Measurements from ENCODE around the gene FUT9. TPM values are rescaled to one million over a fixed set of nuclear protein-coding genes. Genes with fewer than 3 reads are reported as not detected.

Gene FUT9
- polyA plus RNA-seq, 2 of the 4 experiments (the other 2 are of a cell fraction): not detected

GRCh38 chr6:96032661-96033060 is 16.9 kb downstream of the FUT9 start:
- no peak for TF ChIP-seq CBX2 (IDR thresholded peaks at IDR 0.05; ENCODE audit: borderline replicate concordance, low read depth)
- no peak for TF ChIP-seq MYC (IDR thresholded peaks at IDR 0.05; ENCODE audit: borderline replicate concordance, low read length)
- no peak for TF ChIP-seq EP300 (IDR thresholded peaks at IDR 0.05)
- no peak for TF ChIP-seq MAFK (IDR thresholded peaks at IDR 0.05; ENCODE audit: partially characterized antibody)
- no peak for TF ChIP-seq POLR2AphosphoS2 (conservative IDR thresholded peaks at IDR 0.05; ENCODE audit: low read length)
- TF ChIP-seq KDM1A (IDR thresholded peaks at IDR 0.05; ENCODE audit: low read depth): no peak
- TF ChIP-seq CEBPB (IDR thresholded peaks at IDR 0.05): no peak
- TF ChIP-seq MAZ (IDR thresholded peaks at IDR 0.05; ENCODE audit: borderline replicate concordance, low read depth, low read length): no peak
- TF ChIP-seq RCOR1 (IDR thresholded peaks at IDR 0.05; ENCODE audit: low read depth, low read length): no peak
- no peak for TF ChIP-seq FOSL2 (IDR thresholded peaks at IDR 0.05)
- no peak for TF ChIP-seq FOSL2 (CRISPR knock-in tag; IDR thresholded peaks at IDR 0.05)
- no peak for TF ChIP-seq ATOH8 (CRISPR knock-in tag; IDR thresholded peaks at IDR 0.05; ENCODE audit: low read depth)
- no peak for TF ChIP-seq JUNB (IDR thresholded peaks at IDR 0.05)
- TF ChIP-seq NR3C1 (IDR thresholded peaks at IDR 0.05): no peak
- TF ChIP-seq ZSCAN20 (CRISPR knock-in tag; IDR thresholded peaks at IDR 0.05): no peak
- no peak for TF ChIP-seq BHLHE40 (IDR thresholded peaks at IDR 0.05; ENCODE audit: low read depth, low read length)
- Histone ChIP-seq H3K27ac (no peak overlapping the region), H3K4me1 (no peaks in the 10 kb centered on the region), H3K9me3 (no peaks in the 10 kb centered on the region), H3K4me2 (no peak overlapping the region), H3K4me3 (no peak overlapping the region)
- FAIRE-seq (no peak), ATAC-seq (no peak), DNase-seq (ENCODE audit: low read depth in 1 of 2, low spot score in 1 of 2) (no peak)
- POLR2A ChIA-PET: no interaction called here
- CTCF ChIA-PET: no interaction called here
- WGBS (ENCODE audit: missing lambda C conversion rate): 37% methylated on average over 7 of the region's 7 CpGs

- ChIA-PET POLR2A (no interaction called here), CTCF (no interaction called here)
- Histone ChIP-seq H3K4me3 (no peak overlapping the region), H3K4me2 (no peak overlapping the region), H3K9me3 (no peaks in the 10 kb centered on the region), H3K4me1 (no peaks in the 10 kb centered on the region), H3K27ac (no peak overlapping the region)
- no peak for TF ChIP-seq PBX3 (IDR thresholded peaks at IDR 0.05)
- no peak for TF ChIP-seq CHD4 (IDR thresholded peaks at IDR 0.05; ENCODE audit: borderline replicate concordance)
- no peak for TF ChIP-seq RARB (CRISPR knock-in tag; IDR thresholded peaks at IDR 0.05)
- TF ChIP-seq RAD21 (conservative IDR thresholded peaks at IDR 0.05 in 1 of 2, IDR thresholded peaks at IDR 0.05 in 1 of 2): no peak
- TF ChIP-seq ZFP36 (IDR thresholded peaks at IDR 0.05; ENCODE audit: borderline replicate concordance, partially characterized antibody): no peak
- TF ChIP-seq EP300 (IDR thresholded peaks at IDR 0.05): no peak
- TF ChIP-seq HEYL (CRISPR knock-in tag; IDR thresholded peaks at IDR 0.05): no peak
- no peak for TF ChIP-seq HMGXB4 (CRISPR knock-in tag; IDR thresholded peaks at IDR 0.05; ENCODE audit: borderline replicate concordance)
- no peak for TF ChIP-seq MAX (IDR thresholded peaks at IDR 0.05)
- TF ChIP-seq HOXB5 (CRISPR knock-in tag; IDR thresholded peaks at IDR 0.05): no peak
- TF ChIP-seq BHLHE40 (IDR thresholded peaks at IDR 0.05; ENCODE audit: low read depth, low read length): no peak
- TF ChIP-seq MYC (IDR thresholded peaks at IDR 0.05; ENCODE audit: borderline replicate concordance, low read length): no peak
- FAIRE-seq (no peak), ATAC-seq (no peak), DNase-seq (ENCODE audit: low read depth in 1 of 2, low spot score in 1 of 2) (no peak)
These were observed 35.8 kb downstream of the FUT9 start for GRCh38 chr6:96051555-96051954.

Measured in A549 (cell line).